HEK293T (cell line): ENCODE measurements around the gene P3H2.

Experiments used
- CTBP1 ChIP-seq: fragments of 450-650 bp; IDR thresholded peaks from 2 replicates; pipeline ENCODE4 v1.6.1; 2016; ENCODE audit warnings: borderline replicate concordance
- FOXA1 ChIP-seq: fragments of 450-650 bp; IDR thresholded peaks from 2 replicates; pipeline ENCODE4 v1.6.1; 2016; ENCODE audit warnings: mild to moderate bottlenecking
- FOXK2 ChIP-seq: fragments of 450-650 bp; IDR thresholded peaks from 2 replicates; pipeline ENCODE4 v1.6.1; 2016; ENCODE audit warnings: mild to moderate bottlenecking
- FOXM1 ChIP-seq: fragments of 450-650 bp; IDR thresholded peaks from 2 replicates; pipeline ENCODE4 v1.6.1; 2017; ENCODE audit warnings: mild to moderate bottlenecking, borderline replicate concordance
- HDGF ChIP-seq: fragments of 450-650 bp; IDR thresholded peaks from 2 replicates; pipeline ENCODE4 v1.6.1; 2017; ENCODE audit warnings: antibody characterized with exemption, borderline replicate concordance

DNA sequence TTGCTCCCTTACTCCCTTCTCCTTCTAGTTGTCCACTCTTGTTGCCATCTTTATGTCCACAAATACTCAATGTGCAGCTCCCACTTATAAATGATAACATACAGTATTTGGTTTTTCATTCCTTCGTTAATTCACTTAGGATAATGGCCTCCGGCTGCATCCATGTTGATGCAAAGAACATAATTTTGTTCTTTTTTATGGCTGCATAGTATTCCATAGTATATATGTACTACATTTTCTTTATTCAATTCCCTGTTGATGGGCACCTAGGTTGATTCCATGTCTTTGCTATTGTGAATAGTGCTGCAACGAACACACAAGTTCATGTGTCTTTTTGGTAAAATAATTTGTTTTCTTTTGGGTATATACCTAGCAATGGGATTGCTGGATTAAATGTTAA is 21.3 kb upstream of the P3H2 start:
- TF ChIP-seq CTBP1 (no peak), HDGF (no peak), FOXK2 (no peak), FOXM1 (no peak), FOXA1 (no peak)
